ENCODE data around the gene SORCS3.
"Not testable (repeated sequence)": the region's sequence is repeated elsewhere in the genome, so short reads cannot be mapped to it uniquely, and the experiment has no call there.

The SORCS3 gene

GRCh38 chr10:104690101-104690500 lies 49.0 kb downstream of the SORCS3 start:
- no peak for DNase-seq (ENCODE audit: low read depth in 2 of 2)

DNA sequence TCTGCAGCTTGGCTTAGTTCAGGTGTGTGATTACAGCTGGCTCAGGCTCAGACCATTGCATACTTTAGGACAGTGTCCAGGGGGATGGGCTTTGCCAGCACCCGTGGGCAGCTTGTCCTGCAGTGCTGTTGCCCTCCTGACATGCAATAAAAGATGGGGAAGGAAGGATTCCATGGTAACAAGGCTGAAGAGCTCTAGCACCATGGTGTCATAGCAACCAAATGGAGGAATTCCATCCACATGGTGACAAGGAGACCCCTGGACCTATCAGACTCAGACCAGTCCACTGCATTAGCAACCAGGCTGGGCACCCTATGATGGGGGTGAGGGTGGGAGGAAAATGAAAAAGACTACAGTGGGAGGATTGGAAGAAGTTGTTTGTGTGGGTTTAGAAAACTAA lies 49.9 kb downstream of the SORCS3 start:
- no peak for DNase-seq (ENCODE audit: low read depth in 2 of 2)

- DNase-seq (ENCODE audit: low read depth in 2 of 2) = no peak
Observed at GRCh38 chr10:104694074-104694473, 53.0 kb downstream of the SORCS3 start.

GRCh38 chr10:104703262-104703661 lies 62.2 kb downstream of the SORCS3 start:
- DNase-seq (ENCODE audit: low read depth in 2 of 2) = not testable (repeated sequence)

- DNase-seq (ENCODE audit: low read depth in 2 of 2) = no peak
Observed at GRCh38 chr10:104706886-104707285, 65.8 kb downstream of the SORCS3 start.

- DNase-seq (ENCODE audit: low read depth in 2 of 2) = no peak
Observed at GRCh38 chr10:104707602-104708459, 66.7 kb downstream of the SORCS3 start.

- DNase-seq (ENCODE audit: low read depth in 2 of 2) = no peak
Observed at GRCh38 chr10:104711302-104711721, 70.2 kb downstream of the SORCS3 start.

DNA sequence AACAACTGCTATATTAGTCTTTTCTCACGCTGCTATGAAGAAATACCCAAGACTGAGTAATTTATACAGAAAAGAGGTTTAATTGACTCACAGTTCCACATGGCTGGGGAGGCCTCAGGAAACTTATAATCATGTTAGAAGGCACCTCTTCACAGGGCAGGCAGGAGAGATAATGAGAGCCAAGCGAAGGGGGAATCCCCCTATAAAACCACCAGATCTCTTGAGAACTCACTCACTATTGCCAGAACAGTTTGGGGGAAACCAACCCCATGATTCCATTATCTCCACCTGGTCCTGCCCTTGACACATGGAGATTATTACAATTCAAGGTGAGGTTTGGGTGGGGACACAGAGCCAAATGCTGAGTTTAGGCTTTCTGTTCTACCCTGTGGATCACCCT lies 89.5 kb downstream of the SORCS3 start:
- DNase-seq (ENCODE audit: low read depth in 2 of 2) = not testable (repeated sequence)

- DNase-seq (ENCODE audit: low read depth in 2 of 2) = no peak
Observed at GRCh38 chr10:104731192-104731591, 90.1 kb downstream of the SORCS3 start.

GRCh38 chr10:104732222-104732621 lies 91.1 kb downstream of the SORCS3 start:
- no peak for DNase-seq (ENCODE audit: low read depth in 2 of 2)

DNA sequence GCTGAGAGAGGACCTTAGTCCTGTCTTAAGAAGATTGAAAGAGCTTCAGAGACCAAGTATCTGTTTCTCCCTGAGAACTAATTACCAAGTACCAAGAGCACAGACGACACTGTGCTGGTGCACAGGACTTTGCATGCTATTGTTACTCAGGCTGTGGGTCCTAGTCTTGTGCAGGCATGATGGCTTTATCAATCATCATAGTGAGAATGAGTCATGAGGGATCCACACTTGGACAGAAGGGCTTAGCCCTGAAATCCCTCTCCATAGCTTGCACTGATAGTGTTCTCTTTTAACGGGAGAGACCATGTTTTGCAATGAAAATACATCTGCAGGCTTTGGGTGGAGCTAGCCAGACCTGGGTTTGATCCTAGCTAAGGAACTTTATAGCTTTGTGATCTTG lies 93.3 kb downstream of the SORCS3 start:
- DNase-seq (ENCODE audit: low read depth in 2 of 2) = no peak

DNA sequence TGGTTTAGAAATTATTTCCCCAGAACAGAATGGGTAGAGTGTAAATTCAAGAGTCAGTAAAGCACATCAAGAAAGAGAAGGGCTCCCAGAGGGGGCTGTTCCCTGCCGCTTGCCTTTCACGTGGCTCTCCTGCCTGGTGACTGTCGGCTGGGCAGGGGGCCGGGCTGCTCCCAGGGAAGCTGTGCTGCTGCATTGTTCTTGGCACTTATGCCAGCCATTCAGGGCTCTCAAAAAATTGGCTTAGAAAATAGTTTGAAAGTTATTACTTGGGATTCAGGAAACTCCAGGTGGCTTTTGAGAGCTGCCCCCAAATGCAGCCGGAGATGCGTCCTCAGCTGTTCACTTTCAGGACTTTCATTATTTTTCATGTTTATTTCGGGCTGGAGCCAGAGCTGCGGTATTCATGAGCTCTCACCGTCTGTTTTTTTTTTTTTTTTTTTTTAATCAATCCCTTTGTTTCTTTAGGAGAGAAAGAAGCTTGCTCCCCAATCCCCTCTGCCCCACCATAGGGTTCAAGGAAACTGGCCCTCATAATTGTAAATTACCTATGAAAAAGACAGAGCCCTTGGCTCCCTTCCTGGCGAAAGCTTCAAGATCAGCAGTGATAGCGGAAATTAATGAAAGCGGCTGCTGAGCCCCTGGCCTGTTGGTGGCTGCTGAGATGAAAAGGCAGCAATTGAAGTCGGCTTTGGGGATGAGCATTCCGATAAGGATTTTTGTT lies 94.1 kb downstream of the SORCS3 start:
- DNase-seq (ENCODE audit: low read depth in 2 of 2) = no peak

GRCh38 chr10:104735757-104736391 lies 94.8 kb downstream of the SORCS3 start:
- no peak for DNase-seq (ENCODE audit: low read depth in 2 of 2)

DNA sequence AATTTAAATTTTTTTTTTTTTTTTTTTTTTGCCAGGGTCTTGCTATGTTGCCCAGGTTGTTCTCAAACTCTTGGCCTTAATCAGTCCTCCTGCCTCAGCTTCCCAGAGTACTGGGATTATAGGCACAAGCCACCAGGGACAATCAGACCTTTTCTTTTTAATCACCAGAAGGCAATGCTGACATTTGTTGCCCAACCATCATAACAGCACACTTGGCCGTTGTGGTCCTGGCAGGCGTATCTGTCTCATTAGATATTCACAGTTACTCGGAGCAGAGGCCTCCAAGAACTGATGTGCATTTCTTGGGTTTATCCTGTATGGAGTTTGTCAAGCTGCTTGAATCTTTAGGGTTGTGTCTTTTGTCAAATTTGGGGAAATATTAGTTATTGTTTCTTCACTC lies 100.0 kb downstream of the SORCS3 start:
- DNase-seq (ENCODE audit: low read depth in 2 of 2) = no peak

DNA sequence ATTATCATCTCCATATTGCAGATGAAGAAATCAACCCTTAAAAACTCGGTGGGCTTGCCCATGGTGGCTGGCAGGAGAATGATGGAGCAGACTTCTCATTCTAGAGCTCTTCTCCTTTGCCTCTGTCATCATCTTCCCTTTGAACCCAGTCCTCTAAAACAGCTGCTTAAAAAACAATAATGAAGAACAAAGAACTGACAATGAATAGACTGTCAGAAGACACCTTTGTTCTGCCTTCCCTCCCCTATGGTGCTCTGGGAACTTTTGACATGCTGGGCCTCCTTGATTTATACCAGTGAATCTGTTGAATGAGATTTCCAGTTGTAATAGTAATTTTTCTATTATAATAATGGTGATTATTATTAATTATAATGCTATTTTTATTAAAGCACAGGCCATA lies 103.0 kb downstream of the SORCS3 start:
- no peak for DNase-seq (ENCODE audit: low read depth in 2 of 2)

GRCh38 chr10:104750291-104750690 lies 109.2 kb downstream of the SORCS3 start:
- no peak for DNase-seq (ENCODE audit: low read depth in 2 of 2)

DNA sequence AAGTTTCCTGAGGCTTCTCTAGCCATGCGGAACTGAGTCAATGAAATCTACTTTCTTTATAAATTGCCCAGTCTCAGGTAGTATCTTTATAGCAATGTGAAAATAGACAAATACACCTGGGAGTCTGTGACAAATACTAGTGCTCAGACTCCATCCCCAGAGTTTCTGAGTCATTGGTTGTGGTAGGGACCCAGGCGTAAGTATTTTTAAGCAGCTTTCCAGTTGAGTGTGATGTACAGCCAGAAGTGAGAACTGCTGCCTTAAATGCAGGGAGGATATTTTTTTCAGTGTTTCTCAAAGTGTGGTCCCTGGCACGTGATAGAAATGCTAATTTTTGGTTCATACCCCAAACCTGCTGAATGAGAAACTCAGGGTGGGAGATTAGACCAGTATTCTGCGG lies 121.7 kb downstream of the SORCS3 start:
- no peak for DNase-seq (ENCODE audit: low read depth in 2 of 2)

DNA sequence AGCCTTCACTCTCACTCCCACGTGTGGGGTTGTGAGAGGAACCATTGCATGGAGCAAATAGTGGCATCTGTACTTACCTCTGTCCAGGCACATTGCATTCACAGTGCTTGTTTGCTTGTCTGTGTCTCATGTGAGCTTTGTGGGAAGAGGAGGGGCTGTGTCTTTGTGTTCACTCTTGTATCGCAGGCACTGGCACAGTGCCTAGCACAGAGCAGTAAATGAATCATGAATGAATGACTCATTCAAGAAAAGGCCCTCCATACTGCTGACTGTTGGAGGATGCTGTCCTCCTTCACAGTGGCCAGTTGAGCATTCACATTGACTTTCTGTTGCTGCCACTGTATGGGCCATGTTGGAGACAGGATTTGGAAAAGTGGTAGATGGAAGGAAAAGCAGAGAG lies 125.3 kb downstream of the SORCS3 start:
- DNase-seq (ENCODE audit: low read depth in 2 of 2) = no peak

DNA sequence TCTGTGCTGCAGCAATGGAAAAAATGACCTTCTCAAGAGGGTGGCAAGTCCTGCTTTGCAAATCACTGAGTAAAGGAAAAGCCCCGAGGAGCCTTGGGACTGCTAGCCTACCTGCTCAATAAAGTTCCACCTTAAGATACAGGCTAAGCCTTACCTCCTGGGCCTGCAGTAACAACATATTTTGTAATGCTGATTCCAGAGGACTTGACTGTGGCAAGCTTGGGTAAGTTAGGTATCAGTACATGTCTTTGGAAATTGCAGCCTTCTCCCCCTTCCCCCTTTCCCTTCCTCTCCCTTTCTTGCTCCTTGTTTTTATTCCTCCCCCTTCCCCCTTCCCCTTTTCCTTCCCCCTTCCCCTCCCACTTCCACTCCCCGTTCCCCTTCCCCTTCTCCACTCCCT lies 126.2 kb downstream of the SORCS3 start:
- DNase-seq (ENCODE audit: low read depth in 2 of 2) = no peak

DNA sequence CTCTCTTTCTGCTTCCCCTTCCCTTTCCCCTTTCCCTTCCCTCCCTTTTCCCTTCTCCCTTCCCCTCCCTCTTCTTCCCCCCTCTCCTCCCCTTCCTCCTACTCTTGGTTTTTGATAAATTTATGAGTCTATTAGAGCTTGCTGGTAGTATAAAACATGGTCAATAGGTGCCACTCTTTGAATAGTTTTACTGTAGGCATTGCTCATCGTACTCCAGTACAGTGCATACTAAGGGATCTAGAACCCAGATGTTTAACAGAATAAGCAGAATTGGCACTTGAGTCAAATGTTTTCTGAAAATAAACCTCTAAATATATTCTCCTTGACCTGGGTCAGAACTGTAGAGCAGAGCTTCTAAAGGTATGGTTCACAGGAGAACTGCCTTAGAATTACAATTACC lies 126.7 kb downstream of the SORCS3 start:
- no peak for DNase-seq (ENCODE audit: low read depth in 2 of 2)

DNA sequence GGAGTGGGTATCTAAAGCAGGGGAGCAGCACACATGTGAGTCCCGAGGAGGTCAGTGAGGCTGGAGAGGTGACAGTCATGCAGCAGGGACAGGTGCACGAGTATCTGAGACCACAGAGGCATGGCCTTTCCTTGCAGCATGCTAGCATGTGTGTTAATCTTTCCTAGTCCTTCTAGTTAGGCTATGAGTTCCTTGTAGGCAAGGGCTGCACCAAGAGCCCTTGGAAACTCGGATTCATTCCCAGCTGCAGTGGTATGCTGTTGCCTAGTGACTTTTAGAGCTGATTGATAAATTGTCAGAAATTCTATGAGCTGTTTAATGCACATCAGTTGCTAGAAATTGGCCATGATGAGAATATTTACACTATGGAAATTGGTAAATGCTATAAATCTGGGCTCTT lies 132.0 kb downstream of the SORCS3 start:
- DNase-seq (ENCODE audit: low read depth in 2 of 2) = no peak

GRCh38 chr10:104774234-104774633 lies 133.1 kb downstream of the SORCS3 start:
- no peak for DNase-seq (ENCODE audit: low read depth in 2 of 2)
